HEK293 (cell line): ENCODE measurements around the gene FMO1.

Source experiments
- CTCF ChIA-PET: fragments of 350-600 bp; formaldehyde crosslinking; extraction: SDS; loops from one replicate; lab custom pipeline; 2021; ENCODE audit warnings: antibody characterized with exemption; lab: Yijun Ruan, JAX
- POLR2A ChIA-PET: fragments of 300-600 bp; formaldehyde crosslinking; extraction: SDS; loops from one replicate; lab custom pipeline; 2020; ENCODE audit warnings: antibody characterized with exemption, inconsistent platforms; lab: Yijun Ruan, JAX
- H3K27ac ChIP-seq: fragments of 200-500 bp; sonication (Bioruptor generic); 2 replicates; pipeline ENCODE4 v1.5.1; 2014; ENCODE audit warnings: low read depth, low read length, control low read depth, inconsistent platforms; ENCODE audit errors: extremely low read depth
- H3K36me3 ChIP-seq, 2 experiments: fragments of 200-500 bp in 1 of 2; sonication (Bioruptor generic) in 1 of 2; 1 replicate in 1 of 2; 2 replicates in 1 of 2; pipeline ENCODE4 v1.5.1; 2014 to 2017; ENCODE audit warnings: inconsistent platforms in 2 of 2, low read length in 2 of 2; ENCODE audit not compliant: control insufficient read depth in 2 of 2, insufficient read depth in 1 of 2
- H3K4me1 ChIP-seq: fragments of 200-500 bp; sonication (Bioruptor generic); 2 replicates; pipeline ENCODE4 v1.5.1; 2014; ENCODE audit warnings: mild to moderate bottlenecking, low read length, inconsistent platforms; ENCODE audit not compliant: control insufficient read depth, insufficient read depth
- H3K4me3 ChIP-seq: 2 replicates; pipeline ENCODE4 v1.5.1; 2011; ENCODE audit warnings: low read depth, mild to moderate bottlenecking, control low read depth, low read length, moderate library complexity
- H3K9me3 ChIP-seq: fragments of 200-500 bp; sonication (Bioruptor generic); 2 replicates; pipeline ENCODE4 v1.5.1; 2014; ENCODE audit warnings: low read depth, low read length, inconsistent platforms; ENCODE audit not compliant: control insufficient read depth, insufficient read depth
- ATF2 ChIP-seq: fragments of 450-650 bp; formaldehyde crosslinking; IDR thresholded peaks from 2 replicates; pipeline ENCODE4 v1.5.1; 2016; ENCODE audit warnings: missing biosample characterization, missing genetic modification characterization, low read depth
- ELK4 ChIP-seq: IDR thresholded peaks from 2 replicates; pipeline ENCODE4 v1.6.1; 2011; ENCODE audit warnings: mild to moderate bottlenecking, low read depth, low read length, borderline replicate concordance
- HIC1 ChIP-seq: fragments of 450-650 bp; formaldehyde crosslinking; IDR thresholded peaks from 2 replicates; pipeline ENCODE4 v1.5.1; 2016; ENCODE audit warnings: missing biosample characterization, missing genetic modification characterization
- PRDM1 ChIP-seq: fragments of 450-650 bp; formaldehyde crosslinking; IDR thresholded peaks from 2 replicates; pipeline ENCODE4; 2016; ENCODE audit warnings: missing biosample characterization, missing genetic modification characterization
- SP7 ChIP-seq: fragments of 450-650 bp; formaldehyde crosslinking; IDR thresholded peaks from 2 replicates; pipeline ENCODE4 v1.5.1; 2016; ENCODE audit warnings: missing biosample characterization, missing genetic modification characterization
- ZBTB21 ChIP-seq: fragments of 450-650 bp; formaldehyde crosslinking; IDR thresholded peaks from 2 replicates; pipeline ENCODE4 v1.5.1; 2017; ENCODE audit warnings: missing biosample characterization, missing genetic modification characterization
- ZFP37 ChIP-seq: fragments of 450-650 bp; formaldehyde crosslinking; IDR thresholded peaks from 2 replicates; pipeline ENCODE4 v1.5.1; 2016; ENCODE audit warnings: missing biosample characterization, missing genetic modification characterization
- ZFP69B ChIP-seq: fragments of 450-650 bp; formaldehyde crosslinking; IDR thresholded peaks from 2 replicates; pipeline ENCODE4 v1.5.1; 2016; ENCODE audit warnings: missing biosample characterization, missing genetic modification characterization
- ZIC2 ChIP-seq: fragments of 450-650 bp; formaldehyde crosslinking; IDR thresholded peaks from 2 replicates; pipeline ENCODE4 v1.5.1; 2016; ENCODE audit warnings: missing biosample characterization, missing genetic modification characterization
- ZNF10 ChIP-seq: fragments of 450-650 bp; formaldehyde crosslinking; IDR thresholded peaks from 2 replicates; pipeline ENCODE4 v1.5.1; 2017; ENCODE audit warnings: missing biosample characterization, missing genetic modification characterization
- ZNF114 ChIP-seq: fragments of 450-650 bp; formaldehyde crosslinking; IDR thresholded peaks from 2 replicates; pipeline ENCODE4 v1.5.0; 2017; ENCODE audit warnings: missing biosample characterization, missing genetic modification characterization
- ZNF155 ChIP-seq: fragments of 450-650 bp; formaldehyde crosslinking; IDR thresholded peaks from 2 replicates; pipeline ENCODE4 v1.5.1; 2016; ENCODE audit warnings: missing biosample characterization, missing genetic modification characterization
- ZNF16 ChIP-seq: fragments of 450-650 bp; formaldehyde crosslinking; IDR thresholded peaks from 2 replicates; pipeline ENCODE4 v1.5.1; 2016; ENCODE audit warnings: low read depth, missing biosample characterization, missing genetic modification characterization
- ZNF23 ChIP-seq: fragments of 450-650 bp; formaldehyde crosslinking; IDR thresholded peaks from 2 replicates; pipeline ENCODE4 v1.5.1; 2016; ENCODE audit warnings: missing biosample characterization, missing genetic modification characterization, borderline replicate concordance
- ZNF555 ChIP-seq: fragments of 450-650 bp; formaldehyde crosslinking; conservative IDR thresholded peaks from 2 replicates; pipeline ENCODE4 v1.5.1; 2017; ENCODE audit warnings: missing biosample characterization, mild to moderate bottlenecking, missing genetic modification characterization, inconsistent platforms
- ZNF639 ChIP-seq: fragments of 450-650 bp; formaldehyde crosslinking; IDR thresholded peaks from 2 replicates; pipeline ENCODE4 v1.5.1; 2016; ENCODE audit warnings: missing biosample characterization, missing genetic modification characterization
- ZNF670 ChIP-seq: fragments of 450-650 bp; formaldehyde crosslinking; IDR thresholded peaks from 2 replicates; pipeline ENCODE4 v1.5.1; 2016; ENCODE audit warnings: missing biosample characterization, missing genetic modification characterization, low read depth
- ZNF707 ChIP-seq: fragments of 450-650 bp; formaldehyde crosslinking; IDR thresholded peaks from 2 replicates; pipeline ENCODE4 v1.5.1; 2016; ENCODE audit warnings: missing biosample characterization, missing genetic modification characterization
- TF ChIP-seq, protein P1 (sequence below): fragments of 450-650 bp; formaldehyde crosslinking; IDR thresholded peaks from 2 replicates; pipeline ENCODE4 v1.5.1; 2016; ENCODE audit warnings: missing biosample characterization, missing genetic modification characterization

The FMO1 gene

GRCh38 chr1:171220581-171221054 is 27.7 kb upstream of the FMO1 start:
- POLR2A ChIA-PET: no interaction called here
- CTCF ChIA-PET: no interaction called here
- no peak overlapping the region for H3K27ac ChIP-seq

DNA sequence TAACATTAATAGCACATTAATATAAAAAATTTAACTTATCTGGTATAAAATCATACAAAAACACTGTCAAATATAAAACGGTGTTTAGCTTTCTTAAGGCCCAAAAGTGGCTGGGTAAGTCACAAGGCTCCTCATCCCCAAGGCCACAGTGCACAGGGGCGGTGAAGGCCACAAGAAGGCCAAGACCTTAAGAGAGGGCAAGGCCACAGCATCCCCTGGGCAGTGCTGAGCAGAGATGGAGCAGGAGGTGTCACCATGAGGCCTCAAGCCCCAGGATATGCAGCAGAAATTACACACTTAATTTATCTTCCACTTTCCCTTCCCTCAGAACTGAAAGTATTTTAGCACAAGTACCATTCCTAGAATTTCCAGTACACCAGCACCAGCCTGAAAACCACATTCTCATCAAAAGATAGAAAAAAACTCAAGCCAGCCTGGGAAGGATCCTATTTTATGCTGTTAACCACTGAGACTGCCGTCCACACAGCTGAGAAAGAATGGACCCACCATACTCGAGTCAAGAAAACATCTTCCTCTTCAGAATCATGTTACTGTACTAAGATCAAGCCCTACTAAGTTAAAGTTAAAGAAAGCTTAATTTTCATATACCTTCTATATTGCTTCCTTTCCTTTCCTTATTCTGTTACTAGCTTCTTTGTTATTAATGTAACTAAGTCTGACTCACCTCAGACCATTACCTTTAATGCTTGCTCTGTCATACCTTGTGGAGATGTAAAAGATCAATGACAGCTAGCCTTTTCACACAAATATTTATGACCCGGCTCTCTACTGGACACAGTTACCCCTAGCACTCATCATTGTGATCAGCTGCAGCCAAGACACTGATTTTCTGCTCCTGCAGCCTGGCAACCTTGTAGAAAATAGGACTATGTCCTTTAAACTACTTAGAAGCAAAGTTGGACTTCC is 26.4 kb upstream of the FMO1 start:
- H3K9me3 ChIP-seq: no peaks in the 10 kb centered on the region
- H3K27ac ChIP-seq: no peak overlapping the region
- no peaks in the 10 kb centered on the region for H3K4me1 ChIP-seq
- CTCF ChIA-PET: interaction anchor here (1.4 to 1.7 kb wide), 3 partner anchors 24 to 255 kb away, joined by 6 to 7 read pairs (median 6); no protein-coding TSS in a partner anchor
- POLR2A ChIA-PET: no interaction called here
- no peak overlapping the region for H3K4me3 ChIP-seq
- no peaks in the 10 kb centered on the region for H3K36me3 ChIP-seq
- TF ChIP-seq ELK4 (no peak), ZNF639 (tag by site-specific recombination) (no peak), ZNF155 (tag by site-specific recombination) (no peak), ZNF670 (no peak), ZNF707 (no peak), SP7 (tag by site-specific recombination) (no peak), ZNF16 (tag by site-specific recombination) (no peak), ZFP69B (tag by site-specific recombination) (no peak), ZNF10 (tag by site-specific recombination) (no peak), HIC1 (tag by site-specific recombination) (no peak), ZBTB21 (tag by site-specific recombination) (no peak), ZIC2 (no peak), ZNF114 (tag by site-specific recombination) (no peak), ZFP37 (tag by site-specific recombination) (no peak)
- TF ChIP-seq, protein P1, sequence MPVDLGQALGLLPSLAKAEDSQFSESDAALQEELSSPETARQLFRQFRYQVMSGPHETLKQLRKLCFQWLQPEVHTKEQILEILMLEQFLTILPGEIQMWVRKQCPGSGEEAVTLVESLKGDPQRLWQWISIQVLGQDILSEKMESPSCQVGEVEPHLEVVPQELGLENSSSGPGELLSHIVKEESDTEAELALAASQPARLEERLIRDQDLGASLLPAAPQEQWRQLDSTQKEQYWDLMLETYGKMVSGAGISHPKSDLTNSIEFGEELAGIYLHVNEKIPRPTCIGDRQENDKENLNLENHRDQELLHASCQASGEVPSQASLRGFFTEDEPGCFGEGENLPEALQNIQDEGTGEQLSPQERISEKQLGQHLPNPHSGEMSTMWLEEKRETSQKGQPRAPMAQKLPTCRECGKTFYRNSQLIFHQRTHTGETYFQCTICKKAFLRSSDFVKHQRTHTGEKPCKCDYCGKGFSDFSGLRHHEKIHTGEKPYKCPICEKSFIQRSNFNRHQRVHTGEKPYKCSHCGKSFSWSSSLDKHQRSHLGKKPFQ (tag by site-specific recombination): no peak

More at GRCh38 chr1:171220581-171221054, 27.7 kb upstream of the FMO1 start:
- Histone ChIP-seq H3K36me3 (no peaks in the 10 kb centered on the region), H3K4me3 (no peak overlapping the region), H3K4me1 (no peaks in the 10 kb centered on the region), H3K9me3 (no peaks in the 10 kb centered on the region)
- TF ChIP-seq ZNF23 (tag by site-specific recombination) (no peak), PRDM1 (tag by site-specific recombination) (peak; percentile 85), ZNF555 (tag by site-specific recombination) (no peak), ATF2 (tag by site-specific recombination) (no peak)
